ENCODE measurements around the gene CERS2.

GRCh38 chr1:151008244-151009205 lies 33.9 kb upstream of the CERS2 start, which contains the start of gene PRUNE1:
- peak in 1 of 5 experiments; percentile 28 for TF ChIP-seq CTCF (IDR thresholded peaks at IDR 0.05)
- peak; percentile 61 to 72 (median 66) for TF ChIP-seq POLR2AphosphoS5 (IDR thresholded peaks at IDR 0.05)

All from transverse colon (tissue), 4 donors.